ENCODE measurements around the gene ROPN1B.
"Not testable (repeated sequence)": the region's sequence is repeated elsewhere in the genome, so short reads cannot be mapped to it uniquely, and the experiment has no call there.

The ROPN1B gene

GRCh38 chr3:125990253-125990970, 21.4 kb downstream of the ROPN1B start:
- peak overlapping the region; percentile 94 for H3K4me3 ChIP-seq (ENCODE audit: low read depth, low read length)
- H3K9ac ChIP-seq (ENCODE audit: low read depth, low read length) = peak overlapping the region; percentile 63
- no peaks in the 10 kb centered on the region for H3K36me3 ChIP-seq (ENCODE audit: control insufficient read depth, insufficient read depth, low read length)
- H3K4me1 ChIP-seq (ENCODE audit: control insufficient read depth, insufficient read depth, low read length) = no peaks in the 10 kb centered on the region
- no peaks in the 10 kb centered on the region for H3K9me3 ChIP-seq (ENCODE audit: control insufficient read depth, insufficient read depth, low read length)
- no peaks in the 10 kb centered on the region for H3K27me3 ChIP-seq (ENCODE audit: control insufficient read depth, insufficient read depth, low read length)

GRCh38 chr3:125996751-125997150, 27.8 kb downstream of the ROPN1B start:
- not testable (repeated sequence) for H3K4me3 ChIP-seq (ENCODE audit: low read depth, low read length); H3K4me1 ChIP-seq (ENCODE audit: control insufficient read depth, insufficient read depth, low read length); H3K9ac ChIP-seq (ENCODE audit: low read depth, low read length); H3K27me3 ChIP-seq (ENCODE audit: control insufficient read depth, insufficient read depth, low read length); H3K36me3 ChIP-seq (ENCODE audit: control insufficient read depth, insufficient read depth, low read length); H3K9me3 ChIP-seq (ENCODE audit: control insufficient read depth, insufficient read depth, low read length)

- Histone ChIP-seq H3K9me3 (ENCODE audit: control insufficient read depth, insufficient read depth, low read length) (no peaks in the 10 kb centered on the region), H3K4me3 (ENCODE audit: low read depth, low read length) (no peak overlapping the region), H3K27me3 (ENCODE audit: control insufficient read depth, insufficient read depth, low read length) (no peaks in the 10 kb centered on the region), H3K36me3 (ENCODE audit: control insufficient read depth, insufficient read depth, low read length) (peaks cover 4% of the 10 kb centered on the region), H3K9ac (ENCODE audit: low read depth, low read length) (no peak overlapping the region), H3K4me1 (ENCODE audit: control insufficient read depth, insufficient read depth, low read length) (no peaks in the 10 kb centered on the region)
Observed at GRCh38 chr3:126002189-126002588, 33.2 kb downstream of the ROPN1B start.

GRCh38 chr3:126003447-126004190, 34.6 kb downstream of the ROPN1B start:
- Histone ChIP-seq H3K27me3 (ENCODE audit: control insufficient read depth, insufficient read depth, low read length) (no peaks in the 10 kb centered on the region), H3K9ac (ENCODE audit: low read depth, low read length) (no peak overlapping the region)

GRCh38 chr3:126004217-126004616, 35.2 kb downstream of the ROPN1B start:
- Histone ChIP-seq H3K9me3 (ENCODE audit: control insufficient read depth, insufficient read depth, low read length) (no peaks in the 10 kb centered on the region), H3K9ac (ENCODE audit: low read depth, low read length) (no peak overlapping the region), H3K4me3 (ENCODE audit: low read depth, low read length) (no peak overlapping the region), H3K4me1 (ENCODE audit: control insufficient read depth, insufficient read depth, low read length) (no peaks in the 10 kb centered on the region), H3K36me3 (ENCODE audit: control insufficient read depth, insufficient read depth, low read length) (peaks cover 7% of the 10 kb centered on the region), H3K27me3 (ENCODE audit: control insufficient read depth, insufficient read depth, low read length) (no peaks in the 10 kb centered on the region)

More at GRCh38 chr3:126003447-126004190, 34.6 kb downstream of the ROPN1B start:
- H3K36me3 ChIP-seq (ENCODE audit: control insufficient read depth, insufficient read depth, low read length) = peaks cover 7% of the 10 kb centered on the region
- H3K4me1 ChIP-seq (ENCODE audit: control insufficient read depth, insufficient read depth, low read length) = no peaks in the 10 kb centered on the region
- no peaks in the 10 kb centered on the region for H3K9me3 ChIP-seq (ENCODE audit: control insufficient read depth, insufficient read depth, low read length)
- H3K4me3 ChIP-seq (ENCODE audit: low read depth, low read length) = no peak overlapping the region

- no peaks in the 10 kb centered on the region for H3K9me3 ChIP-seq (ENCODE audit: control insufficient read depth, insufficient read depth, low read length)
- H3K27me3 ChIP-seq (ENCODE audit: control insufficient read depth, insufficient read depth, low read length) = no peaks in the 10 kb centered on the region
- no peaks in the 10 kb centered on the region for H3K4me1 ChIP-seq (ENCODE audit: control insufficient read depth, insufficient read depth, low read length)
- no peak overlapping the region for H3K9ac ChIP-seq (ENCODE audit: low read depth, low read length)
- no peak overlapping the region for H3K4me3 ChIP-seq (ENCODE audit: low read depth, low read length)
- H3K36me3 ChIP-seq (ENCODE audit: control insufficient read depth, insufficient read depth, low read length) = peaks cover 7% of the 10 kb centered on the region
Observed at GRCh38 chr3:126004692-126005091, 35.7 kb downstream of the ROPN1B start.

GRCh38 chr3:126005951-126006350, 37.0 kb downstream of the ROPN1B start:
- H3K27me3 ChIP-seq (ENCODE audit: control insufficient read depth, insufficient read depth, low read length) = no peaks in the 10 kb centered on the region
- no peaks in the 10 kb centered on the region for H3K9me3 ChIP-seq (ENCODE audit: control insufficient read depth, insufficient read depth, low read length)
- H3K4me3 ChIP-seq (ENCODE audit: low read depth, low read length) = no peak overlapping the region
- peaks cover 7% of the 10 kb centered on the region for H3K36me3 ChIP-seq (ENCODE audit: control insufficient read depth, insufficient read depth, low read length)
- no peaks in the 10 kb centered on the region for H3K4me1 ChIP-seq (ENCODE audit: control insufficient read depth, insufficient read depth, low read length)
- no peak overlapping the region for H3K9ac ChIP-seq (ENCODE audit: low read depth, low read length)

- Histone ChIP-seq H3K4me3 (ENCODE audit: low read depth, low read length) (no peak overlapping the region), H3K36me3 (ENCODE audit: control insufficient read depth, insufficient read depth, low read length) (peaks cover 7% of the 10 kb centered on the region), H3K27me3 (ENCODE audit: control insufficient read depth, insufficient read depth, low read length) (no peaks in the 10 kb centered on the region), H3K9ac (ENCODE audit: low read depth, low read length) (no peak overlapping the region), H3K9me3 (ENCODE audit: control insufficient read depth, insufficient read depth, low read length) (no peaks in the 10 kb centered on the region), H3K4me1 (ENCODE audit: control insufficient read depth, insufficient read depth, low read length) (no peaks in the 10 kb centered on the region)
Observed at GRCh38 chr3:126008219-126008618, 39.2 kb downstream of the ROPN1B start.

- no peaks in the 10 kb centered on the region for H3K4me1 ChIP-seq (ENCODE audit: control insufficient read depth, insufficient read depth, low read length)
- no peak overlapping the region for H3K9ac ChIP-seq (ENCODE audit: low read depth, low read length)
- H3K36me3 ChIP-seq (ENCODE audit: control insufficient read depth, insufficient read depth, low read length) = peaks cover 7% of the 10 kb centered on the region
- no peaks in the 10 kb centered on the region for H3K27me3 ChIP-seq (ENCODE audit: control insufficient read depth, insufficient read depth, low read length)
- no peak overlapping the region for H3K4me3 ChIP-seq (ENCODE audit: low read depth, low read length)
- H3K9me3 ChIP-seq (ENCODE audit: control insufficient read depth, insufficient read depth, low read length) = no peaks in the 10 kb centered on the region
Observed at GRCh38 chr3:126009181-126009580, 40.2 kb downstream of the ROPN1B start.

- H3K36me3 ChIP-seq (ENCODE audit: control insufficient read depth, insufficient read depth, low read length) = peaks cover 8% of the 10 kb centered on the region
- peaks cover 3% of the 10 kb centered on the region for H3K4me1 ChIP-seq (ENCODE audit: control insufficient read depth, insufficient read depth, low read length)
- H3K9ac ChIP-seq (ENCODE audit: low read depth, low read length) = peak overlapping the region; percentile 24
- H3K4me3 ChIP-seq (ENCODE audit: low read depth, low read length) = no peak overlapping the region
- no peaks in the 10 kb centered on the region for H3K9me3 ChIP-seq (ENCODE audit: control insufficient read depth, insufficient read depth, low read length)
- no peaks in the 10 kb centered on the region for H3K27me3 ChIP-seq (ENCODE audit: control insufficient read depth, insufficient read depth, low read length)
Observed at GRCh38 chr3:126013751-126014156, 44.8 kb downstream of the ROPN1B start.

GRCh38 chr3:126014252-126014651, 45.3 kb downstream of the ROPN1B start:
- Histone ChIP-seq H3K9me3 (ENCODE audit: control insufficient read depth, insufficient read depth, low read length) (no peaks in the 10 kb centered on the region), H3K4me3 (ENCODE audit: low read depth, low read length) (no peak overlapping the region), H3K4me1 (ENCODE audit: control insufficient read depth, insufficient read depth, low read length) (peaks cover 3% of the 10 kb centered on the region), H3K9ac (ENCODE audit: low read depth, low read length) (no peak overlapping the region), H3K27me3 (ENCODE audit: control insufficient read depth, insufficient read depth, low read length) (no peaks in the 10 kb centered on the region), H3K36me3 (ENCODE audit: control insufficient read depth, insufficient read depth, low read length) (peaks cover 8% of the 10 kb centered on the region)

- Histone ChIP-seq H3K27me3 (ENCODE audit: control insufficient read depth, insufficient read depth, low read length) (no peaks in the 10 kb centered on the region), H3K4me1 (ENCODE audit: control insufficient read depth, insufficient read depth, low read length) (peaks cover 3% of the 10 kb centered on the region), H3K36me3 (ENCODE audit: control insufficient read depth, insufficient read depth, low read length) (peaks cover 8% of the 10 kb centered on the region), H3K9ac (ENCODE audit: low read depth, low read length) (no peak overlapping the region), H3K9me3 (ENCODE audit: control insufficient read depth, insufficient read depth, low read length) (no peaks in the 10 kb centered on the region), H3K4me3 (ENCODE audit: low read depth, low read length) (no peak overlapping the region)
Observed at GRCh38 chr3:126015075-126015474, 46.1 kb downstream of the ROPN1B start.

Data from iPS-15b (cell line).